Osteoblast (primary cell): ENCODE results near the gene PPP1R9B. TPM values are rescaled to one million over a fixed set of nuclear protein-coding genes. Genes with fewer than 3 reads are reported as not detected.

Experiments
- DNase-seq: peaks from one replicate; pipeline ENCODE4 v3.0.0; 2011; ENCODE audit warnings: low spot score, mixed read lengths; ENCODE audit not compliant: insufficient read length; ENCODE audit errors: missing footprints
- H2AFZ ChIP-seq: 2 replicates; pipeline ENCODE4 v1.6.0; 2011; ENCODE audit warnings: mild to moderate bottlenecking, low read length
- H3K27ac ChIP-seq: 2 replicates; pipeline ENCODE4 v1.5.1; 2011; ENCODE audit warnings: mild to moderate bottlenecking, low read depth, low read length, moderate library complexity
- H3K27me3 ChIP-seq: 2 replicates; pipeline ENCODE4 v1.6.0; 2012; ENCODE audit warnings: mild to moderate bottlenecking, control low read depth, inconsistent platforms, low read length, moderate library complexity; ENCODE audit not compliant: insufficient read depth
- H3K36me3 ChIP-seq: 2 replicates; pipeline ENCODE4 v1.5.1; 2011; ENCODE audit warnings: mild to moderate bottlenecking, low read length, control low read depth, moderate library complexity; ENCODE audit not compliant: insufficient read depth
- H3K4me1 ChIP-seq: 2 replicates; pipeline ENCODE4 v1.5.1; 2011; ENCODE audit warnings: mild to moderate bottlenecking, low read length, control low read depth, moderate library complexity; ENCODE audit not compliant: insufficient read depth
- H3K4me2 ChIP-seq: 2 replicates; pipeline ENCODE4 v1.6.0; 2011; ENCODE audit warnings: mild to moderate bottlenecking, low read length; ENCODE audit not compliant: insufficient read depth
- H3K4me3 ChIP-seq: fragments of 200-600 bp; sonication (generic); 3 replicates; pipeline ENCODE4 v1.5.1; 2012; ENCODE audit warnings: mild to moderate bottlenecking, low read length, inconsistent platforms; ENCODE audit not compliant: insufficient read depth
- H3K79me2 ChIP-seq: 2 replicates; pipeline ENCODE4 v1.6.0; 2012; ENCODE audit warnings: mild to moderate bottlenecking, low read length, control low read depth, inconsistent platforms; ENCODE audit not compliant: insufficient read depth
- H3K9me3 ChIP-seq: 2 replicates; pipeline ENCODE4 v1.5.1; 2011; ENCODE audit warnings: low read depth, low read length, control low read depth
- H4K20me1 ChIP-seq: 2 replicates; pipeline ENCODE4 v1.6.0; 2012; ENCODE audit warnings: mild to moderate bottlenecking, low read length, control low read depth; ENCODE audit not compliant: insufficient read depth
- CTCF ChIP-seq: IDR thresholded peaks from 2 replicates; pipeline ENCODE4 v1.5.1; 2011; ENCODE audit warnings: mild to moderate bottlenecking, low read depth, low read length, moderate library complexity; ENCODE audit errors: extremely low read depth
- total RNA-seq: library from RNA; depleted of rRNA; stranded (reverse); fragments of >200 nt; gene quantifications from 2 replicates; pipeline ENCODE4 v1.2.3, GENCODE V29; 2012

Gene PPP1R9B
- total RNA-seq, 1 donor, result 48.9 TPM

- Histone ChIP-seq H3K4me3 (no peak overlapping the region), H3K79me2 (peaks cover under 1% of the 10 kb centered on the region), H3K9me3 (no peaks in the 10 kb centered on the region), H3K4me1 (peaks cover 10% of the 10 kb centered on the region), H3K27ac (no peak overlapping the region), H3K36me3 (peaks cover 7% of the 10 kb centered on the region), H2AFZ (no peak overlapping the region), H4K20me1 (peaks cover 14% of the 10 kb centered on the region), H3K27me3 (no peaks in the 10 kb centered on the region), H3K4me2 (no peak overlapping the region)
- TF ChIP-seq CTCF, result no peak
- peak; percentile 99 for DNase-seq
Observed at GRCh38 chr17:50107790-50108414, 42.6 kb downstream of the PPP1R9B start.

- Histone ChIP-seq H4K20me1 (peaks cover 19% of the 10 kb centered on the region), H2AFZ (no peak overlapping the region), H3K4me1 (peaks cover 20% of the 10 kb centered on the region), H3K27ac (no peak overlapping the region), H3K79me2 (peaks cover 5% of the 10 kb centered on the region), H3K4me2 (no peak overlapping the region), H3K9me3 (no peaks in the 10 kb centered on the region), H3K4me3 (no peak overlapping the region), H3K36me3 (peaks cover 7% of the 10 kb centered on the region), H3K27me3 (no peaks in the 10 kb centered on the region)
- no peak for TF ChIP-seq CTCF
- peak; percentile 76 for DNase-seq
Observed at GRCh38 chr17:50106393-50107131, 43.9 kb downstream of the PPP1R9B start.

GRCh38 chr17:50105811-50106210, 44.7 kb downstream of the PPP1R9B start:
- no peak overlapping the region for H2AFZ ChIP-seq
- H3K27ac ChIP-seq, result no peak overlapping the region
- H3K27me3 ChIP-seq, result no peaks in the 10 kb centered on the region
- H4K20me1 ChIP-seq, result peaks cover 19% of the 10 kb centered on the region
- H3K9me3 ChIP-seq, result no peaks in the 10 kb centered on the region
- peaks cover 5% of the 10 kb centered on the region for H3K79me2 ChIP-seq
- TF ChIP-seq CTCF, result no peak
- H3K4me1 ChIP-seq, result peaks cover 27% of the 10 kb centered on the region
- peak; percentile 65 for DNase-seq
- H3K36me3 ChIP-seq, result peaks cover 7% of the 10 kb centered on the region
- no peak overlapping the region for H3K4me2 ChIP-seq
- H3K4me3 ChIP-seq, result no peak overlapping the region

GRCh38 chr17:50103941-50104340, 46.5 kb downstream of the PPP1R9B start:
- Histone ChIP-seq H4K20me1 (peaks cover 28% of the 10 kb centered on the region), H2AFZ (no peak overlapping the region), H3K79me2 (peaks cover 5% of the 10 kb centered on the region), H3K9me3 (no peaks in the 10 kb centered on the region), H3K4me1 (peaks cover 40% of the 10 kb centered on the region), H3K27me3 (no peaks in the 10 kb centered on the region), H3K4me3 (no peak overlapping the region), H3K27ac (no peak overlapping the region), H3K36me3 (peaks cover 10% of the 10 kb centered on the region), H3K4me2 (no peak overlapping the region)
- TF ChIP-seq CTCF, result no peak
- DNase-seq, result peak; percentile 69
